Parathyroid adenoma (tissue), 2 donors: ENCODE data around the gene SLC16A5.

ENCODE experiments used
- H2AFZ ChIP-seq: fragments of 300-600 bp; sonication (generic); one replicate; pipeline ENCODE4 v1.7.0; 2017; ENCODE audit warnings: antibody characterized with exemption, mild to moderate bottlenecking
- H3K27ac ChIP-seq: fragments of 300-600 bp; sonication (generic); one replicate; pipeline ENCODE4 v1.7.0; 2017
- H3K27me3 ChIP-seq: fragments of 300-600 bp; sonication (generic); one replicate; pipeline ENCODE4 v1.7.0; 2017; ENCODE audit warnings: low read length; ENCODE audit not compliant: control insufficient read depth, insufficient read depth
- H3K36me3 ChIP-seq: fragments of 300-600 bp; sonication (generic); one replicate; pipeline ENCODE4 v1.7.0; 2017; ENCODE audit warnings: low read length; ENCODE audit not compliant: control insufficient read depth, insufficient read depth
- H3K4me1 ChIP-seq: fragments of 300-600 bp; sonication (generic); one replicate; pipeline ENCODE4 v1.7.0; 2017; ENCODE audit warnings: control low read depth
- H3K4me2 ChIP-seq: fragments of 300-600 bp; sonication (generic); one replicate; pipeline ENCODE4 v1.7.0; 2017; ENCODE audit warnings: low read length
- H3K4me3 ChIP-seq: fragments of 300-600 bp; sonication (generic); one replicate; pipeline ENCODE4 v1.7.0; 2017; ENCODE audit warnings: low read depth, low read length
- H3K79me2 ChIP-seq: fragments of 300-600 bp; sonication (generic); one replicate; pipeline ENCODE4 v1.7.0; 2017; ENCODE audit warnings: control low read depth
- H3K9ac ChIP-seq: fragments of 300-600 bp; sonication (generic); one replicate; pipeline ENCODE4 v1.7.0; 2017; ENCODE audit warnings: mild to moderate bottlenecking
- H3K9me3 ChIP-seq: fragments of 300-600 bp; sonication (generic); one replicate; pipeline ENCODE4 v1.7.0; 2017; ENCODE audit warnings: low read length; ENCODE audit not compliant: control insufficient read depth
- CTCF ChIP-seq: fragments of 300-600 bp; sonication (generic); IDR thresholded peaks from one replicate; pipeline ENCODE4 v1.7.0; 2017; ENCODE audit warnings: antibody characterized with exemption, mild to moderate bottlenecking
- donor health status: primary hyperparathyroidism.

SLC16A5 gene

GRCh38 chr17:75064460-75064859 is 23.3 kb upstream of the SLC16A5 start:
- TF ChIP-seq CTCF = no peak
- no peak overlapping the region for H3K9ac ChIP-seq

GRCh38 chr17:75064867-75065561 is 22.7 kb upstream of the SLC16A5 start:
- H3K4me1 ChIP-seq = no peaks in the 10 kb centered on the region
- H3K79me2 ChIP-seq = no peaks in the 10 kb centered on the region
- no peak overlapping the region for H2AFZ ChIP-seq
- no peak overlapping the region for H3K9ac ChIP-seq
- no peak overlapping the region for H3K4me3 ChIP-seq
- H3K36me3 ChIP-seq = no peaks in the 10 kb centered on the region
- no peak for TF ChIP-seq CTCF
- H3K4me2 ChIP-seq = no peak overlapping the region
- H3K27ac ChIP-seq = no peak overlapping the region
- H3K9me3 ChIP-seq = no peaks in the 10 kb centered on the region
- no peaks in the 10 kb centered on the region for H3K27me3 ChIP-seq

More at GRCh38 chr17:75064460-75064859, 23.3 kb upstream of the SLC16A5 start:
- Histone ChIP-seq H3K36me3 (no peaks in the 10 kb centered on the region), H3K79me2 (no peaks in the 10 kb centered on the region), H2AFZ (no peak overlapping the region), H3K4me3 (no peak overlapping the region), H3K4me1 (no peaks in the 10 kb centered on the region), H3K27me3 (no peaks in the 10 kb centered on the region), H3K4me2 (no peak overlapping the region), H3K9me3 (no peaks in the 10 kb centered on the region), H3K27ac (no peak overlapping the region)

GRCh38 chr17:75065562-75066151 is 22.1 kb upstream of the SLC16A5 start:
- H3K9ac ChIP-seq = no peak overlapping the region
- TF ChIP-seq CTCF = no peak
- H2AFZ ChIP-seq = no peak overlapping the region
- H3K4me2 ChIP-seq = no peak overlapping the region
- H3K27ac ChIP-seq = no peak overlapping the region
- no peak overlapping the region for H3K4me3 ChIP-seq
- no peaks in the 10 kb centered on the region for H3K4me1 ChIP-seq
- no peaks in the 10 kb centered on the region for H3K9me3 ChIP-seq
- H3K79me2 ChIP-seq = no peaks in the 10 kb centered on the region
- no peaks in the 10 kb centered on the region for H3K36me3 ChIP-seq
- no peaks in the 10 kb centered on the region for H3K27me3 ChIP-seq

GRCh38 chr17:75067856-75068255 is 19.9 kb upstream of the SLC16A5 start:
- no peak overlapping the region for H3K9ac ChIP-seq
- H3K36me3 ChIP-seq = no peaks in the 10 kb centered on the region

More at GRCh38 chr17:75067856-75068255, 19.9 kb upstream of the SLC16A5 start:
- H2AFZ ChIP-seq = no peak overlapping the region
- no peak overlapping the region for H3K4me2 ChIP-seq
- no peaks in the 10 kb centered on the region for H3K27me3 ChIP-seq
- no peaks in the 10 kb centered on the region for H3K9me3 ChIP-seq
- no peaks in the 10 kb centered on the region for H3K4me1 ChIP-seq
- H3K4me3 ChIP-seq = no peak overlapping the region
- no peak for TF ChIP-seq CTCF
- no peaks in the 10 kb centered on the region for H3K79me2 ChIP-seq
- no peak overlapping the region for H3K27ac ChIP-seq
